Measurements from ENCODE around the gene KIF5C.

The KIF5C gene

GRCh38 chr2:149056541-149057255, 181.7 kb downstream of the KIF5C start:
- no peak for FAIRE-seq

DNA sequence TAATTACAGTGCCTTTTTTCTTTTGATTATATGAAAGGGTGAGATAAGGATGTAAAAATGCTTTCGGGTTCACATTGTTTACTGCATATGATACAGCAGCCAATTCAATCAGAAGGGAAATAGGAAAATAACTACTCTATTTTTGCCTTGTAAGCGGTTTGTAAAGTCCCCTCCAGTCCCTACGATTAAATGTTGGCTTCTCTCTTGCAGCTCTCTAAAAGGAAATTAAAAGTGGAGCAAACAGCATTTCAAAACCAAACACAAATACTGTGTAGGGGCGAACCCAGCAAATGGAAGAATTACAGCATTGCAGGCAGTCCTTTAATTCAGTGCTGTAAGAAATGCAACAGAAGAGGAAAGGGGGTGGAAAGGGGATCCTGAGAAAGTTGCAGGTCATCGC, 182.4 kb downstream of the KIF5C start:
- FAIRE-seq: no peak

DNA sequence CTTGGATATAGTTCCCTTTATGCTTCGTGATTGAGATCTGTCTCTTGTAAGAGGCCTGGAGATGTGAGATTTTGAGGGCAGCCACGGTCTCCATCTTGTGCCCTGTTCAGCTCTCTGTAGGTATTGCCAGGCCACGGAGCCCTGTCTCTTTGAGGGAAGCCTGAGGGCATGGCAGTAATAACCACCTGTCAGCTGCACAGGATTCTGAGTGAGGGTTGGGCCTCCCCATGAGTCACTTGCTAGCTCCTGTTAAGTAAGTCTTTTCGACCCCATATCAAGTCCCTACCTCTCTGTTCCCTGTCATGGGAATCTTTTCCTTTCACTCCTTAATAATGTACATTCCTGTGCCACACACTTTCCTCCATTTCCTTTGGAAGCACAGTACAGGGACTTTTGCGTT, 183.9 kb downstream of the KIF5C start:
- FAIRE-seq: no peak

DNA sequence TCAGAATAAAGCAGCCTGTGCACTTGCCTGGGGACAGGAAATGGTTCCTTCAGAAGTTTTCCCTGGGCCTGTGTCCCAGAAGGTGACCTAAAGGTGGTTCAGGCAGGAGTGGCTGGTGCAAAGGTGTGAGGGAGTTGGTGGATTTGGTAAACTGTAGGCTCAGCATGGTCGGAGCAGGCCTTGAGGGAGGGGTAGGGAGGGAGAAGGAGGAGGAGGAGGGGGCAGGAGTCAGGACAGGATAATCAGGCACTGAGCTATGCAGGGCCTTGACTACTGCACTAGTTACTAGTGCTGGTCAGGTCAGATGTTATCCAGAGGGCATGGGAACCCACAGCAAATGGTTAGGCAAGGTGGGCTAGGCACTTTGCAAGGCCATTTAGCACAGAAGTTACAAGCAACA, 184.8 kb downstream of the KIF5C start:
- FAIRE-seq: no peak

GRCh38 chr2:149061133-149061745, 186.2 kb downstream of the KIF5C start:
- no peak for FAIRE-seq

DNA sequence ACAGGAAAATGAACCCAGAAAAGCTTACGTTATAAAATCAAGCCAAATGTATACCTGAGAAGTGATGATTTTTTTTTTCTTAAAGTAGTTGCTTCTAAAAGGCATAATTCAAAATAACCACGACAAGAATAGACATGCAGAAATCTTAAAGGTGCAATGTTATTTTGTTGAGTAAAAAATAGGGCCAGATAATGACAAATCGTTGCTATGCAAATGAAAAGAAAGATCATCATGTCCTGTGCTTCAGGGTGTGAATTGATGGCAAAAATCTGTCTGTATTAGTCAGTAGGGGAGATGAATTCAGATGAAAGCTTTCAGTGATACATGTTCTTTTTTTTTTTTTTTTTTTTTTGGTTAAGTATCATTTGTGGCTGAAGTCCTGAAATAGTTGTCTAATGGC, 187.5 kb downstream of the KIF5C start:
- FAIRE-seq: no peak

GRCh38 chr2:149063177-149063576, 188.2 kb downstream of the KIF5C start:
- no peak for FAIRE-seq

- no peak for FAIRE-seq
Observed at GRCh38 chr2:149064365-149064841, 189.4 kb downstream of the KIF5C start.

DNA sequence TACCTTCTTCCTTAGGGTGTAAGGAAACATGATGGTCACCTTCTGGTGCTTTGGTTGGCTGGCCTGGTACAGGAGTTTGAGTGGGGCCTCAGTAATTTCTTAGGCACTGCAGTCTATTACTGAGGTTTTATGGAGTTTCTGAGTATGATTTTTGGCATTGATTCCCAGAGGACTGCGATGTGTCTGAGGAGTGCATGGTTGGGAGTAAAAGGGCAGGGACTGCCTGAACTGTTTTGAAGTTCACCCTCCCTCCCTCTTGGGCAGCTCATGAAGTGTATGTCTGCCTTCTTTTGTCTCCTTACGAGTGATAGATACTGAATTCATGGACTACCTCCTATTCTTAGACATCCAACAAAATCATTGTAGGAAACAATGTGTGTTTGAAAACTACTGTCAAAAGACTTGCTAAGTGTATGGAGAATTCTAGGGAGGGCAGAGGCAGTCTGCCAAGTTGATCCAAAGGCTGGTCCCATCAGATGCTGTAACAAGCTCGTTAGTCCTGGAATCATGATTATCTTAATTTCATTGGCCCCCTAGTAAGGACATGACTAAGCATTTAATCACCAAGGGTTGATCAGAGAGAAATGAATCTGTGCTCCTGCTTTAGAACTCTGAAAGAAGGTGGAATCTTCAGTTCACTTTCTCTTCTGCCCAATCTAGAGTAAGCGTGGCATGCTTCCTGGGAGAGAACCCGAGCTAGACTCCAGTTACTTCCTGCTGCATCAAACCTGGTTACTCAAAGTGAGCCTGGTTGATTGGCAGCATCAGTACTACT, 190.0 kb downstream of the KIF5C start:
- no peak for FAIRE-seq

DNA sequence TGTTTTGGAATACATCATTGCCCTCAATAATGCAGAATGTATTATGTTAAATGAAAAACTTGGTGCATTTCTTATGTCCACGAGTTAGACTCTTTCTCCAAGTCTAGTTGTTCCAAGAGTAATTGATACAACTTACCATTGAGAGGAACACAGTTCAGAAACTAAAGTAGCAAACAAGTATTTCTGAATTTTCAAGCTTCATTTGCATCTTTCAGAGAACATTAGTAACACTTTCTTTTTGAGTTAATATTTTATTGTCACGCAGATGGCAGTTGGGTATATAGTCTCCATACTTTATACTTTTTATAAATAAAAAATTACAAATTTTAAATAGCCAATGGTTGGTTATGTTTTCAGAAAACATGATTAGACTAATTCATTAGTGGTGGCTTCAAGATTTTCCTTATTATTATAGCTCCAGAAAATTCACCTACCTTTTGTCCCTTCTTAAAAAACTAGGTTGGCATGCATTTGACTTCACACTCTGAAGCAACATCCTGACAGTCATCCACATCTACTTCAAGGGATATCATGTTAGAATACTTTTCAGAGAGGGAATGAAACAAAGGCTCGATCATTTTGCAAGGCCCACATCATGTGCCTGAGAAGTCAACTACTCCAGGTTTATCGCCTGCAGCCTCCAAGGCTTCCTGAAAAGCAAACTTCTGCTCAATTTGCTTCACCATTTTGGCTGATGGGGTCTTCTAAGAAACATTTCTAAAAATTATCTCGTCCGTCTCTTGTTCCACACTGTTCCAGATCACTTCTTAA, 193.4 kb downstream of the KIF5C start:
- no peak for FAIRE-seq

DNA sequence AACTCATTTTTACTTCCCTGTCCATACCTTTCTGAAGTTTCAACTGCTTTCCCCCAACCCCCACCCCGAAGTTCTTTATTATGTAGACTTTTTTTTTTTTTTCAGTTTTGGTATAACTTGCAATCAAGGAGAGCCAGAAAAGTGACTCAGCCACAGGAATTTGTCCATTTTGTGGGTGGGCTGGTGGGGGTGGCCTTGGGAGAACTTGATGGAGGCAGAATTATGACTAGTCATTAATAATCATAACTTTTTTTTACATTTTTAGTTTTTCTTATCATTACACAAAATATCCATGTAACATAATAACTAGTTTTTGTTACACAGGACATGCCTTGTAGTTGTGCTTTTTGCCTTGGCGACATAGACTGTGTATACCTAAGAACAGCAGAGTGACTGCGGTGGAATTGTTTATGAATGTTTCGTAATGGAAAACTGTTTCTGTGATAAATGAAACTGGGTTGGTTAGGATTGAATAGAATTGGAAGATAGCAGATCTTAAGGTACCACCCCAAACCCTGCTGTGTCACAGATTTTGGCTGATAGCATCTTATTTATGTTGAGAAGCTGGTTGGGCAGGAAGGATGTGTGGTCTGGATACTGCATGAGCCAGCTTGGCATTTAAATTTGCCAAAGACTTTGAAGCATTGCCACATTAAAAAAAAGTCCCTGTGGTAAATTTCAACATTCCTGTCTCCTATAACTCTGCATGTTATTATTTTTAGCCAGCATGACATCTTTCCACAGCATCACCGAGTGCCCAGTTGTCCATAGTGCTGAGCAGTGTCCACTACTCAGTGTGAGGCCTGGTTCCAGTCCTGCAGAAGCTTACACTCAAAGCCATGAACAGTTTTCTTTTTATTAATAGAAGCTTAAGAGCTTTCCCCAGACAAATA, 194.2 kb downstream of the KIF5C start:
- no peak for FAIRE-seq

GRCh38 chr2:149070681-149071320, 195.8 kb downstream of the KIF5C start:
- FAIRE-seq: no peak

DNA sequence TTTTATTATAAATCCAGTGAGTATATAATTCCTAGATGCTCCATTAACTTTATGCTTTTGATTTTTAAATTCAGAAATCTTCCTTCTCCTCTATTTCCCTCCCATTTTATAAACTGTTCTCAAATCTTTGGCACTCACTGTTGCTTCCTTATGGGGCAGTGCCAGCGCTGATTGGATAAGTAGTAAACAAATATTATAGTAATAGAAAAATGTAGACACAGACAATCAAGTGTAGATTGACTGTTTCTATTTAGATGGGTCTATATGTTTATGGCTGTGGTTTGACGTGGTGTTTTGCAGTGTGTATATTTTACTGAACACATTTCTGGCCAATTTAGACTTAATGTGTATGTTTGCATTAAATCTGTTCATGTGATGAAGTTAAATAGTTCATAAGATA, 200.1 kb downstream of the KIF5C start:
- no peak for FAIRE-seq

GRCh38 chr2:149075853-149076252, 200.8 kb downstream of the KIF5C start:
- no peak for FAIRE-seq

Data from G401.6 (cell line).